HepG2 (cell line): ENCODE data around the gene ZMYM3. TPM values are rescaled to one million over a fixed set of nuclear protein-coding genes. Genes with fewer than 3 reads are reported as not detected.

Source experiments
- AFF4 ChIP-seq: sonication (generic); formaldehyde crosslinking; IDR thresholded peaks from 2 replicates; pipeline ENCODE4 v1.4.0; 2020; ENCODE audit warnings: missing genetic modification reagents
- BRF2 ChIP-seq: sonication (generic); formaldehyde crosslinking; IDR thresholded peaks from 2 replicates; pipeline ENCODE4 v1.8.1; 2022; ENCODE audit warnings: mild to moderate bottlenecking, missing genetic modification reagents
- CAMTA2 ChIP-seq: sonication (generic); formaldehyde crosslinking; IDR thresholded peaks from 2 replicates; pipeline ENCODE4 v1.4.0; 2020; ENCODE audit warnings: mild to moderate bottlenecking, missing genetic modification reagents, borderline replicate concordance
- ERF ChIP-seq: IDR thresholded peaks from 2 replicates; pipeline ENCODE4 v1.6.1; 2018; ENCODE audit warnings: missing biosample characterization, missing genetic modification reagents
- FOXA3 ChIP-seq: IDR thresholded peaks from 2 replicates; pipeline ENCODE4 v1.6.1; 2016; ENCODE audit warnings: missing genetic modification reagents, missing compliant biosample characterization
- KAT8 ChIP-seq: IDR thresholded peaks from 2 replicates; pipeline ENCODE4 v1.6.1; 2016; ENCODE audit warnings: missing genetic modification reagents, missing compliant biosample characterization
- NCOA5 ChIP-seq: sonication (generic); formaldehyde crosslinking; IDR thresholded peaks from 2 replicates; pipeline ENCODE4 v1.4.0; 2020; ENCODE audit warnings: missing genetic modification reagents
- SAP130 ChIP-seq: IDR thresholded peaks from 2 replicates; pipeline ENCODE4 v1.6.1; 2016; ENCODE audit warnings: low read depth
- STAG1 ChIP-seq: sonication (generic); formaldehyde crosslinking; IDR thresholded peaks from 2 replicates; pipeline ENCODE4 v1.4.0; 2020; ENCODE audit warnings: missing genetic modification reagents
- TARDBP ChIP-seq: sonication (generic); formaldehyde crosslinking; IDR thresholded peaks from 2 replicates; pipeline ENCODE4 v1.8.0; 2022; ENCODE audit warnings: mild to moderate bottlenecking, missing genetic modification reagents
- YEATS4 ChIP-seq: sonication (generic); formaldehyde crosslinking; IDR thresholded peaks from 2 replicates; pipeline ENCODE4 v1.4.0; 2020; ENCODE audit warnings: missing genetic modification reagents, borderline replicate concordance
- ZFP62 ChIP-seq: sonication (generic); formaldehyde crosslinking; IDR thresholded peaks from 2 replicates; pipeline ENCODE4 v1.4.0; 2020; ENCODE audit warnings: missing genetic modification reagents
- ZNF260 ChIP-seq: sonication (generic); formaldehyde crosslinking; IDR thresholded peaks from 2 replicates; pipeline ENCODE4 v1.4.0; 2020; ENCODE audit warnings: missing genetic modification reagents, low read depth, mild to moderate bottlenecking, borderline replicate concordance
- ZNF264 ChIP-seq: sonication (generic); formaldehyde crosslinking; IDR thresholded peaks from 2 replicates; pipeline ENCODE4 v1.4.0; 2020; ENCODE audit warnings: missing genetic modification reagents
- ZNF275 ChIP-seq: sonication (generic); formaldehyde crosslinking; IDR thresholded peaks from 2 replicates; pipeline ENCODE4 v1.8.0; 2022; ENCODE audit warnings: missing genetic modification reagents, mild to moderate bottlenecking, inconsistent platforms, borderline replicate concordance
- ZNF280D ChIP-seq: sonication (generic); formaldehyde crosslinking; IDR thresholded peaks from 2 replicates; pipeline ENCODE4 v1.5.1; 2020; ENCODE audit warnings: mild to moderate bottlenecking, missing genetic modification reagents
- ZNF367 ChIP-seq: sonication (generic); formaldehyde crosslinking; IDR thresholded peaks from 2 replicates; pipeline ENCODE4 v1.4.0; 2020; ENCODE audit warnings: missing genetic modification reagents, borderline replicate concordance
- ZNF75D ChIP-seq: sonication (generic); formaldehyde crosslinking; IDR thresholded peaks from 2 replicates; pipeline ENCODE4 v1.8.1; 2023; ENCODE audit warnings: missing genetic modification reagents, mild to moderate bottlenecking, borderline replicate concordance
- ZNF879 ChIP-seq: sonication (generic); formaldehyde crosslinking; IDR thresholded peaks from 2 replicates; pipeline ENCODE4 v1.8.1; 2023; ENCODE audit warnings: missing genetic modification reagents
- polyA plus RNA-seq, 8 experiments: library from polyadenylated mRNA; depleted of rRNA in 3 of 8; stranded (reverse) in 7 of 8; unstranded in 1 of 8; fragments of >200 nt; fragmentation: Illumina TruSeq in 4 of 8; extraction: Trizol in 4 of 8; gene quantifications; 2 replicates each; pipeline versions ENCODE4 v1.2.1 to v1.2.3, GENCODE V29; 2011 to 2016; ENCODE audit warnings: low read depth in 4 of 8, missing spikeins in 1 of 8, mixed read lengths in 1 of 8; ENCODE audit not compliant: insufficient read depth in 1 of 8
- total RNA-seq, 5 experiments: library from RNA; depleted of rRNA; stranded (reverse); fragments of >200 nt; fragmentation: Illumina TruSeq; extraction: Trizol; gene quantifications; 2 replicates each; pipeline ENCODE4 v1.2.3, GENCODE V29; 2016; ENCODE audit warnings: low read depth in 1 of 5

Gene ZMYM3
- total and polyA plus RNA-seq, 2 of the 13 experiments (the other 11 are each of a cell fraction or from before 2014, with no cell fraction given), result 26.4 to 35.4 TPM

- TF ChIP-seq SAP130 (CRISPR knock-in tag) (peak; percentile 29; the same call in 1 of the 2 replicates), ZNF367 (CRISPR knock-in tag) (no peak), NCOA5 (CRISPR knock-in tag) (no peak), ZNF275 (CRISPR knock-in tag) (no peak), ZNF75D (CRISPR knock-in tag) (no peak), STAG1 (CRISPR knock-in tag) (no peak), YEATS4 (CRISPR knock-in tag) (peak; percentile 53; the same call in 1 of the 2 replicates), CAMTA2 (CRISPR knock-in tag) (no peak), TARDBP (CRISPR knock-in tag) (no peak), AFF4 (CRISPR knock-in tag) (no peak), ZFP62 (CRISPR knock-in tag) (no peak), ERF (CRISPR knock-in tag) (no peak), ZNF264 (CRISPR knock-in tag) (no peak), ZNF280D (CRISPR knock-in tag) (no peak), KAT8 (CRISPR knock-in tag) (0 out of 2 replicates have a peak, but pooled peaks have one; percentile 23), ZNF260 (CRISPR knock-in tag) (no peak), FOXA3 (CRISPR knock-in tag) (no peak), BRF2 (CRISPR knock-in tag) (no peak), ZNF879 (CRISPR knock-in tag) (no peak)
Observed at GRCh38 chrX:71254092-71254963, at the start of gene ZMYM3 (continued).
